H1 (cell line): ENCODE data around the gene TTC29. TPM values are rescaled to one million over a fixed set of nuclear protein-coding genes. Genes with fewer than 3 reads are reported as not detected.

ENCODE experiments used
- CTCF ChIA-PET: fragments of 300-600 bp; sonication (Branson Sonifier 250); formaldehyde crosslinking; loops from one replicate; lab custom pipeline; 2021; ENCODE audit not compliant: partially characterized antibody; lab: Charles Lee
- POLR2A ChIA-PET: fragments of 300-600 bp; sonication (Branson Sonifier 250); formaldehyde crosslinking; loops from one replicate; lab custom pipeline; 2021; ENCODE audit warnings: inconsistent platforms; ENCODE audit not compliant: partially characterized antibody; lab: Charles Lee
- DNase-seq, 2 experiments: peaks; one replicate each; pipeline versions ENCODE4 v3.0.0 to v3.0.0-alpha.2; 2010 to 2022; ENCODE audit warnings: low spot score in 2 of 2, low read depth in 1 of 2, mixed read lengths in 1 of 2
- FAIRE-seq: peaks from 2 replicates; lab custom pipeline; 2011; peaks lifted over from hg19 to GRCh38; lab: Jason Lieb, UNC
- H2AFZ ChIP-seq: 2 replicates; pipeline ENCODE4 v1.8.1; 2012; ENCODE audit warnings: low read length, inconsistent platforms
- H2AK5ac ChIP-seq: 2 replicates; pipeline ENCODE4 v1.6.1; 2013; ENCODE audit warnings: low read depth, low read length
- H2BK120ac ChIP-seq: replicated peaks from 2 replicates; pipeline ENCODE3; 2013; ENCODE audit warnings: low read depth, low read length, inconsistent platforms
- H2BK12ac ChIP-seq: 2 replicates; pipeline ENCODE4 v1.6.1; 2013; ENCODE audit warnings: low read depth, low read length
- H2BK15ac ChIP-seq: 2 replicates; pipeline ENCODE4 v1.6.1; 2013; ENCODE audit warnings: low read length
- H2BK20ac ChIP-seq: 2 replicates; pipeline ENCODE4 v1.6.1; 2013; ENCODE audit warnings: low read length
- H2BK5ac ChIP-seq: 2 replicates; pipeline ENCODE4 v1.6.1; 2013; ENCODE audit warnings: low read depth, low read length
- H3K14ac ChIP-seq: 2 replicates; pipeline ENCODE4 v1.6.1; 2013; ENCODE audit warnings: inconsistent platforms; ENCODE audit not compliant: insufficient read length
- H3K18ac ChIP-seq: 2 replicates; pipeline ENCODE4 v1.6.1; 2013; ENCODE audit warnings: low read length; ENCODE audit errors: extremely low read depth
- H3K23ac ChIP-seq: 2 replicates; pipeline ENCODE4 v1.6.1; 2013; ENCODE audit warnings: inconsistent platforms; ENCODE audit not compliant: insufficient read length
- H3K23me2 ChIP-seq: 2 replicates; pipeline ENCODE4 v1.6.1; 2013; ENCODE audit warnings: low read depth, low read length
- H3K27ac ChIP-seq: 2 replicates; pipeline ENCODE4 v1.6.1; 2011; ENCODE audit warnings: low read depth, low read length, inconsistent platforms
- H3K27me3 ChIP-seq, 4 experiments: replicated peaks in 1 of 4; 1 replicate in 1 of 4; 2 replicates in 3 of 4; pipeline versions ENCODE4 v1.6.1 to v1.8.1; 2011 to 2013; ENCODE audit warnings: low read length in 3 of 4, mild to moderate bottlenecking in 3 of 4, inconsistent platforms in 2 of 4, mixed read lengths in 2 of 4, moderate library complexity in 1 of 4; ENCODE audit not compliant: control insufficient read depth in 3 of 4, insufficient read depth in 3 of 4; ENCODE audit errors: extremely low read depth in 1 of 4
- H3K36me3 ChIP-seq, 4 experiments: 2 replicates each; pipeline versions ENCODE4 v1.6.1 to v1.8.1; 2011 to 2013; ENCODE audit warnings: mild to moderate bottlenecking in 4 of 4, low read length in 3 of 4, moderate library complexity in 2 of 4, control low read depth in 1 of 4, inconsistent platforms in 1 of 4; ENCODE audit not compliant: insufficient read depth in 4 of 4, control insufficient read depth in 2 of 4
- H3K4ac ChIP-seq: replicated peaks from 2 replicates; pipeline ENCODE3; 2013; ENCODE audit warnings: low read length, low read depth, mixed read lengths, inconsistent platforms; ENCODE audit not compliant: insufficient read length
- H3K4me1 ChIP-seq, 4 experiments: replicated peaks in 1 of 4; 1 replicate in 1 of 4; 2 replicates in 3 of 4; pipeline versions ENCODE4 v1.6.1 to v1.8.1; 2011 to 2013; ENCODE audit warnings: low read length in 3 of 4, inconsistent platforms in 2 of 4, mixed read lengths in 1 of 4; ENCODE audit not compliant: insufficient read depth in 4 of 4, control insufficient read depth in 3 of 4
- H3K4me2 ChIP-seq, 2 experiments: 2 replicates each; pipeline versions ENCODE4 v1.6.1 to v1.8.1; 2011 to 2013; ENCODE audit warnings: low read depth in 2 of 2, low read length in 2 of 2, control low read depth in 1 of 2, inconsistent platforms in 1 of 2, mild to moderate bottlenecking in 1 of 2; ENCODE audit not compliant: insufficient read depth in 1 of 2
- H3K4me3 ChIP-seq, 4 experiments: fragments of 200-600, 300-600 bp in 1 of 4; sonication (generic), shearing (Covaris generic), sonication (Bioruptor Twin) in 1 of 4; 2 replicates each; pipeline versions ENCODE4 v1.5.1 to v1.8.1; 2011 to 2016; ENCODE audit warnings: low read length in 4 of 4, low read depth in 3 of 4, control low read depth in 2 of 4, inconsistent platforms in 2 of 4, mild to moderate bottlenecking in 2 of 4, mixed read lengths in 1 of 4, moderate library complexity in 1 of 4; ENCODE audit not compliant: insufficient read depth in 2 of 4; ENCODE audit errors: extremely low read depth in 1 of 4
- H3K56ac ChIP-seq: replicated peaks from 2 replicates; pipeline ENCODE3; 2013; ENCODE audit warnings: low read depth, mild to moderate bottlenecking, mixed read lengths, low read length, inconsistent platforms; ENCODE audit not compliant: insufficient read length
- H3K79me1 ChIP-seq: 2 replicates; pipeline ENCODE4 v1.6.1; 2013; ENCODE audit warnings: low read depth, low read length, control low read depth
- H3K79me2 ChIP-seq, 2 experiments: 2 replicates each; pipeline versions ENCODE4 v1.6.1 to v1.8.1; 2012 to 2013; ENCODE audit warnings: low read length in 2 of 2, mild to moderate bottlenecking in 2 of 2, inconsistent platforms in 1 of 2; ENCODE audit not compliant: insufficient read depth in 2 of 2, control insufficient read depth in 1 of 2
- H3K9ac ChIP-seq, 4 experiments: replicated peaks in 1 of 4; 1 replicate in 1 of 4; 2 replicates in 3 of 4; pipeline versions ENCODE4 v1.6.1 to v1.8.1; 2011 to 2013; ENCODE audit warnings: low read depth in 3 of 4, low read length in 3 of 4, control low read depth in 2 of 4, mild to moderate bottlenecking in 2 of 4, moderate library complexity in 2 of 4, inconsistent platforms in 1 of 4; ENCODE audit errors: extremely low read depth in 1 of 4
- H3K9me3 ChIP-seq, 2 experiments: 2 replicates each; pipeline versions ENCODE4 v1.6.1 to v1.8.1; 2012 to 2013; ENCODE audit warnings: mild to moderate bottlenecking in 2 of 2, moderate library complexity in 2 of 2, control low read depth in 1 of 2, inconsistent platforms in 1 of 2, low read depth in 1 of 2, low read length in 1 of 2, mixed read lengths in 1 of 2; ENCODE audit not compliant: insufficient read depth in 2 of 2
- H4K20me1 ChIP-seq, 2 experiments: replicated peaks in 1 of 2; 2 replicates each; pipeline versions ENCODE3 to v1.8.1; 2011 to 2013; ENCODE audit warnings: inconsistent platforms in 2 of 2, low read length in 2 of 2, mild to moderate bottlenecking in 1 of 2; ENCODE audit not compliant: insufficient read depth in 2 of 2, control insufficient read depth in 1 of 2
- H4K5ac ChIP-seq: 2 replicates; pipeline ENCODE4 v1.6.1; 2013; ENCODE audit warnings: low read length, low read depth, mixed read lengths, inconsistent platforms; ENCODE audit not compliant: insufficient read length
- H4K8ac ChIP-seq: 2 replicates; pipeline ENCODE4 v1.8.0; 2013; ENCODE audit warnings: mild to moderate bottlenecking, moderate library complexity, low read length, inconsistent platforms; ENCODE audit not compliant: insufficient read depth; ENCODE audit errors: extremely low read depth
- H4K91ac ChIP-seq: replicated peaks from 2 replicates; pipeline ENCODE3; 2013; ENCODE audit warnings: low read length, mixed read lengths, inconsistent platforms; ENCODE audit not compliant: insufficient read length
- BACH1 ChIP-seq: IDR thresholded peaks from 2 replicates; pipeline ENCODE4 v1.6.1; 2012; ENCODE audit warnings: low read length, improper control_type of control experiment
- CBX5 ChIP-seq: fragments of 300-800, 300-1000 bp; sonication (generic); IDR thresholded peaks from 2 replicates; pipeline ENCODE4 v1.7.1; 2016; ENCODE audit warnings: antibody characterized with exemption, low read length, low read depth
- GTF2F1 ChIP-seq: IDR thresholded peaks from 2 replicates; pipeline ENCODE4 v1.6.1; 2012; ENCODE audit warnings: low read depth, low read length, improper control_type of control experiment, borderline replicate concordance
- JUN ChIP-seq: IDR thresholded peaks from 2 replicates; pipeline ENCODE4 v1.6.1; 2011; ENCODE audit warnings: low read depth, mild to moderate bottlenecking, improper control_type of control experiment, low read length
- NANOG ChIP-seq: IDR thresholded peaks from 2 replicates; pipeline ENCODE4 v1.6.1; 2011; ENCODE audit warnings: low read length, low read depth, mild to moderate bottlenecking, inconsistent platforms; ENCODE audit not compliant: insufficient read depth, poor library complexity, severe bottlenecking
- RBBP5 ChIP-seq: IDR thresholded peaks from 2 replicates; pipeline ENCODE4 v1.7.1; 2012; ENCODE audit warnings: low read depth, mild to moderate bottlenecking, inconsistent platforms, low read length, moderate library complexity, borderline replicate concordance
- RFX5 ChIP-seq: IDR thresholded peaks from 2 replicates; pipeline ENCODE4 v1.6.1; 2011; ENCODE audit warnings: low read depth, low read length, improper control_type of control experiment, borderline replicate concordance
- SIN3A ChIP-seq, 2 experiments: IDR thresholded peaks in 1 of 2; conservative IDR thresholded peaks in 1 of 2; 2 replicates each; pipeline ENCODE4 v1.6.1; 2011 to 2012; ENCODE audit warnings: low read length in 2 of 2, improper control_type of control experiment in 1 of 2, low read depth in 1 of 2, mild to moderate bottlenecking in 1 of 2
- SUZ12 ChIP-seq: fragments of 200-600 bp; sonication (generic); IDR thresholded peaks from 2 replicates; pipeline ENCODE4 v1.6.1; 2012; ENCODE audit warnings: mild to moderate bottlenecking, inconsistent platforms, low read length, moderate library complexity, mixed read lengths
- WGBS, 2 experiments: shearing (Covaris generic) in 1 of 2; methylation state at CpG; one replicate each; pipeline versions ENCODE4 v1.1.6 to v1.1.7; 2013 to 2015; ENCODE audit warnings: low lambda C conversion rate in 2 of 2, mixed read lengths in 2 of 2, inconsistent platforms in 1 of 2, low coverage in 1 of 2, missing lambda C conversion rate in 1 of 2; ENCODE audit not compliant: insufficient replicate concordance in 2 of 2, insufficient coverage in 1 of 2, insufficient read length in 1 of 2; ENCODE audit errors: extremely low coverage in 1 of 2, missing lambda C conversion rate in 1 of 2; 5-methylcytosine and 5-hydroxymethylcytosine counted together
- polyA plus RNA-seq, 7 experiments: library from polyadenylated mRNA; depleted of rRNA in 3 of 7; stranded (reverse) in 5 of 7; unstranded in 2 of 7; fragments of >200 nt in 5 of 7; fragments of 200-250 nt in 2 of 7; gene quantifications; 1 replicate in 5 of 7; 2 replicates in 1 of 7; 4 replicates in 1 of 7; pipeline versions ENCODE4 v1.2.1 to v1.2.3, GENCODE V29; 2011 to 2013; ENCODE audit warnings: missing spikeins in 2 of 7, mixed read lengths in 2 of 7
- total RNA-seq: library from RNA; stranded (reverse); fragmentation: NEBNext Ultra II Directional; extraction: Animal tissue kit (Norgen Biotek cat#: 25700); gene quantifications from 2 replicates; pipeline ENCODE4 v1.2.1, GENCODE V29; 2021
- TF ChIP-seq, protein P1 (sequence below), 3 experiments: IDR thresholded peaks; 1 replicate in 2 of 3; 2 replicates in 1 of 3; pipeline versions ENCODE4 v1.5.1 to v1.6.1; 2011; ENCODE audit warnings: low read length in 3 of 3, mild to moderate bottlenecking in 3 of 3, inconsistent platforms in 2 of 3, low read depth in 1 of 3, moderate library complexity in 1 of 3; ENCODE audit not compliant: insufficient read depth in 1 of 3; ENCODE audit errors: control extremely low read depth in 1 of 3

Gene TTC29
- total and polyA plus RNA-seq, 2 of the 8 experiments (the other 6 are each of a cell fraction or from before 2014, with no cell fraction given) = 0.28 TPM; not detected in 1

DNA sequence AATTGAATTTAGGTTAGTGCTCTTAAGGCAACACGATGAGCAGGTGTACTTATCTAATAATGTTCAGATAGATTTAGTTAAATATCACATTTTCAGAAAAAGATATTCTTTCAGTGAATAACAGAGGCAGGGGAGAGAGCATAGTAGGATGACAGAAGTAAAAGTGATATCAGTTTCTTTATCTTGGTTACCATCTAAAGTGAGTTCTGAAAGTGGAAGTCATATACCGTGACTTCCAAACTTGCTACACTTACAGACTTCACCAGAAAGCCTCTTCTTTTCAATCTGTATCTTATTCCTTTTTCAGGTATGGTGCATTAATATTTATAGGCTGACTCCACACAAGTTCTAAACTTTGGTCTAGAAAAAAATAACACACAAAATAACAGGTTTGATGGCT is 182.1 kb downstream of the TTC29 start:
- Histone ChIP-seq H4K5ac (no peak overlapping the region), H3K18ac (no peak overlapping the region), H4K8ac (no peak overlapping the region), H2BK20ac (no peak overlapping the region), H2AFZ (no peak overlapping the region), H2BK15ac (no peak overlapping the region), H4K20me1 (no peaks in the 10 kb centered on the region), H3K4me2 (no peak overlapping the region), H3K14ac (no peak overlapping the region), H4K91ac (no peak overlapping the region), H2BK120ac (no peak overlapping the region), H3K79me2 (no peaks in the 10 kb centered on the region), H3K27ac (no peak overlapping the region), H3K9ac (no peak overlapping the region), H3K23ac (no peak overlapping the region), H3K4me3 (no peak overlapping the region), H2AK5ac (no peak overlapping the region), H3K4me1 (no peaks in the 10 kb centered on the region), H3K36me3 (no peaks in the 10 kb centered on the region), H3K79me1 (no peaks in the 10 kb centered on the region), H3K27me3 (no peaks in the 10 kb centered on the region), H3K56ac (no peak overlapping the region), H2BK5ac (no peak overlapping the region), H3K23me2 (no peaks in the 10 kb centered on the region), H3K4ac (no peak overlapping the region), H3K9me3 (no peaks in the 10 kb centered on the region), H2BK12ac (no peak overlapping the region)
- FAIRE-seq (no peak), DNase-seq (no peak)
- WGBS, 2 experiments = 94% methylated on average over 2 of the region's 2 CpGs; no CpG with 5 or more reads in 1 of the 2 experiments
- ChIA-PET CTCF (no interaction called here), POLR2A (no interaction called here)
- TF ChIP-seq SIN3A (conservative IDR thresholded peaks at IDR 0.05 in 1 of 2, IDR thresholded peaks at IDR 0.05 in 1 of 2; ENCODE audit: low read depth in 1 of 2, low read length in 2 of 2) = no peak
- TF ChIP-seq, protein P1, sequence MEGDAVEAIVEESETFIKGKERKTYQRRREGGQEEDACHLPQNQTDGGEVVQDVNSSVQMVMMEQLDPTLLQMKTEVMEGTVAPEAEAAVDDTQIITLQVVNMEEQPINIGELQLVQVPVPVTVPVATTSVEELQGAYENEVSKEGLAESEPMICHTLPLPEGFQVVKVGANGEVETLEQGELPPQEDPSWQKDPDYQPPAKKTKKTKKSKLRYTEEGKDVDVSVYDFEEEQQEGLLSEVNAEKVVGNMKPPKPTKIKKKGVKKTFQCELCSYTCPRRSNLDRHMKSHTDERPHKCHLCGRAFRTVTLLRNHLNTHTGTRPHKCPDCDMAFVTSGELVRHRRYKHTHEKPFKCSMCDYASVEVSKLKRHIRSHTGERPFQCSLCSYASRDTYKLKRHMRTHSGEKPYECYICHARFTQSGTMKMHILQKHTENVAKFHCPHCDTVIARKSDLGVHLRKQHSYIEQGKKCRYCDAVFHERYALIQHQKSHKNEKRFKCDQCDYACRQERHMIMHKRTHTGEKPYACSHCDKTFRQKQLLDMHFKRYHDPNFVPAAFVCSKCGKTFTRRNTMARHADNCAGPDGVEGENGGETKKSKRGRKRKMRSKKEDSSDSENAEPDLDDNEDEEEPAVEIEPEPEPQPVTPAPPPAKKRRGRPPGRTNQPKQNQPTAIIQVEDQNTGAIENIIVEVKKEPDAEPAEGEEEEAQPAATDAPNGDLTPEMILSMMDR (IDR thresholded peaks at IDR 0.05; ENCODE audit: control extremely low read depth in 1 of 3, insufficient read depth in 1 of 3, low read depth in 1 of 3, low read length in 3 of 3) = no peak
- TF ChIP-seq GTF2F1 = no peak
- no peak for TF ChIP-seq BACH1
- TF ChIP-seq CBX5 = no peak
- no peak for TF ChIP-seq NANOG
- TF ChIP-seq RFX5 = no peak
- no peak for TF ChIP-seq RBBP5
- TF ChIP-seq SUZ12 = no peak
- TF ChIP-seq JUN = no peak
